NCI-H1930 (cell line): Measurements from ENCODE around the gene CXCL11.
"Not testable (repeated sequence)": the region's sequence is repeated elsewhere in the genome, so short reads cannot be mapped to it uniquely, and the experiment has no call there.

ENCODE experiments used
- DNase-seq, 2 experiments: peaks; one replicate each; lab custom pipeline; 2025; lab: John Stamatoyannopoulos, UW

Gene CXCL11

DNA sequence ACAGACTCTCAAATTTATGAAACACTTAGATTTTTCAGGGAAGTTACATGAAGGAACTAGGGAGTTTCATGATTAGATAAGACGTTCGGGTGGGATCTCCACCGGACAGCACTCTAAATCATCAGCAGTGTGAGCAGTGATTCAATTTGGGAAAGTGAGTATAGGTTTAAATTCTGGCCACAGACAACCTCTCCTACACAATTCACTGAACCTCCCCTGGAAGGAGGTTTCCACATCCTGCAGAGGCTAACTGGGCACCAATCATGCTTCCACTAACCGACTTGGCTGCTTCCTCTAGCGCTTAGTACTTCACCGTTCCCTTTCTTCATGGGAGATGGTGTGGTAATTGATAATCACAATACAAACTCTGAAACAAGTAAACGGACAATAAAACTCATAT lies 34.2 kb downstream of the CXCL11 start:
- DNase-seq = no peak

- DNase-seq = no peak
These were observed 35.6 kb downstream of the CXCL11 start for GRCh38 chr4:76000279-76000678.

DNA sequence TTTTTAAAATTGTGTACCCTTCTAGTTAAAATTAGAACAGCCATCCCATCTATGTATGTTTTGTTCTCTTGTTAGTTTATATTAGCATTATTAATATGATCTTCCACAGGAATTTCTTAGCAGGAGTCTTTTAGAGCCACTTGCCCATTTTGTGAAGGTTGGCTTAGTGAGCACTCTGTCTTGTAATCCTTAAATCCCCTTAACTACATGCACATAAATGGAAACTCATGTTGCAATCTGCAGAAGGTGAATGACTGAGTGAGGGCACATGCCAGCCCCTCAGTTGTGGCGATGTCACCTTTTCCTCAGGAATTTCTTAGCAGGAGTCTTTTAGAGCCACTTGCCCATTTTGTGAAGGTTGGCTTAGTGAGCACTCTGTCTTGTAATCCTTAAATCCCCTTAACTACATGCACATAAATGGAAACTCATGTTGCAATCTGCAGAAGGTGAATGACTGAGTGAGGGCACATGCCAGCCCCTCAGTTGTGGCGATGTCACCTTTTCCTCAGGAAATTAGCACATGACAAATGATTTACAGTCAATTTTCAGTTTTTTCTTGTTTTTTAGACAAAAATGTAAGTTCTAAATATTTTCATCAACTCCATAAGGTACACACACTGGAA lies 37.2 kb downstream of the CXCL11 start:
- not testable (repeated sequence) for DNase-seq

GRCh38 chr4:75997946-75998345 lies 37.9 kb downstream of the CXCL11 start:
- DNase-seq = no peak

- no peak for DNase-seq
These were observed 38.8 kb downstream of the CXCL11 start for GRCh38 chr4:75997081-75997480.

- peak; percentile 30 to 62 for DNase-seq
These were observed 40.1 kb downstream of the CXCL11 start for GRCh38 chr4:75995727-75996126.

GRCh38 chr4:75992462-75992861 lies 43.4 kb downstream of the CXCL11 start:
- DNase-seq = no peak

- DNase-seq = no peak
These were observed 45.9 kb downstream of the CXCL11 start for GRCh38 chr4:75989846-75990528.

DNA sequence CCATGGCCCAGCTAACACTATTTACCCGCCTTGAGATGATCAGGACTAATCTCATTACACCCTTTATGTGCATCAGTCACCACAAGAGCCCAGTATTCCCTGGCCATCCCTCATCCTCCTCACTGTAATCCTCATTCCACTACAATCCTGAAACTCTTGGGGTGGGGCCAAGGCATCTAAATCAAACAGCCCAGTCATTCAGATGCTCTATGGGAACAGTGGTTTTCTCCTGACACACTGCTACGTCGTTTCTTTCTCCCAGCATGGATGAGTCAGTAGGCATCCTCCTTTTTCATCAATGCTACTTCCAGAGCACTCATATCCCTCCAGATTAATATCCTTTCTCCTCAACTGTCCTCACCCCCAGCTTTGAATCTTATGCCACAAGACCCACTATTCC lies 50.8 kb downstream of the CXCL11 start:
- DNase-seq = no peak
